Measurements from ENCODE around the gene PTGIS.

Gene PTGIS

DNA sequence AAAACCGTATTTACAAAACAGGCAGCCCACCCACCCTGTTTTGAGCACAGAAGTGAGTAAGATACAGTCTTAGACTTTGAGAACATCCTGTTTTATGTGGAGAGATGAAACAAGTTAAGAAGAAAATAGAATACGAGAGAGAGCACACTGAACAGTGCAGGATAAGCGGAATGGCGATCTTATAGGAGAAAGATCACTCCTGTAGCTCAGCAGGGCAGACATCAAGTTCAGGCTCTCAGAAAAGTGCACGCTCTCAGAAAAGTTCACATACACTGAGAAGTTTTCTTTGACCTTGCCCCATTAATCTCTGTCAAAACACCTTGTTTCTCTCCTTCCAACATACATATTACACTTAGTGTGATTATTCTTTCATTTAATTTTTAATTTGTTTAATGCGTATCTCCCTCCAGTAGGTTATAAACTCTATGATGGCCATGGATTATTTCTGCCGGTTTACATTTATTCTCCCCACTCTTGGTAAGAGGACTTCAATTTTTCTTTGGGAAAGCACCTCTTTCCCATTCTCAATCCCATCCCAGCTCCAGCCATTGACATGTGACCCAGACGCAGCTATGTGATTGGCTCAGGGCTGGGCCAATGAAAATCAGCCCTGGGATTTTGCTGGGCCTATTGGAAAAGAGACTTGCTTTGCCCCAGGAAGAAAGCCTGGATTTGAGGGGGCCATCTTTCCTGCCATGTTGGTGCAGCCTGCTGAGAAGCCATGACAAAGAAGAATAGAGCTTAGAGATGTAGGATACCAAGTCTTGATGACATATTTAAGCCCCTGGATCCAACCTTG, 101.6 kb downstream of the PTGIS start:
- no peak for DNase-seq

GRCh38 chr20:49464556-49464955, 103.4 kb downstream of the PTGIS start:
- no peak for DNase-seq

DNA sequence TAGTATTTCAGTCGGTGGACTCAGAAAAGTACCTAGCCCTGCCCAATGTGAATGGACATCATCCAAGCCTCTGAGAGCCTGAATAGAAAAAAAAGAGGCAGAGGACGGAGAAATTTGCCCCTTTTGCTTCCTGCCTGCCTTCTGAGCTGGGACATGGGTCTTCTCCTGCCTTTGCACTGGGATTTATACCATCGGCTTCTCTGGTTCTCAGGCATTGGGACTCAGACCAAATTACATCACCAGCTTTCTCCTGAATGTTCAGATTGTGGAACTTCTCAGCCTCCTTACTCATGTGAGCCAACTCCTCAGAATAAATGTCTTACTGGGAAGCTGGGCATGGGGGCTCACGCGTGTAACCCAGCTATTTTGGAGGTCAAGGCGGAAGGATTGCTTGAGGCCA, 105.3 kb downstream of the PTGIS start:
- DNase-seq, result no peak

GRCh38 chr20:49461894-49462620, 105.9 kb downstream of the PTGIS start:
- no peak for DNase-seq

DNA sequence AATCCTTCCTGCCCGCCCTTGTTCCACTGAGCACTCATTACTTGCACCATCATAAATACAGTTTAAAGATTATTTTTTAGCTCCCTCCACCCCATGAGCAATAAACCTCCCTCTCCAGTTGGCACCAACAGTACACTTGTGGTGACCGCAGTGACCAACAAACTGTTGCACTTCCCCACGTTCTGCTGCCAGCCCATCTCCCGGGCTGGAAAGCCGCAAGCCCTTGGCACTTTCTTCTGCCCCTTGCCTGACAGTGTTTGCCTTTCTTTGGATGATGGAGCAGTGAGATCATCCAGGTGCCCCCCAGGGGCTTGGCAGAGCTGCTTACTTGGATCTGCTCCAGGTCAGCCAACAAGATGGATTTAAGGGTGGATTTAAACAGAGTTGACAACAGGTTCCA, 107.0 kb downstream of the PTGIS start:
- no peak for DNase-seq

- no peak for DNase-seq
These were observed 107.8 kb downstream of the PTGIS start for GRCh38 chr20:49460131-49460530.

DNA sequence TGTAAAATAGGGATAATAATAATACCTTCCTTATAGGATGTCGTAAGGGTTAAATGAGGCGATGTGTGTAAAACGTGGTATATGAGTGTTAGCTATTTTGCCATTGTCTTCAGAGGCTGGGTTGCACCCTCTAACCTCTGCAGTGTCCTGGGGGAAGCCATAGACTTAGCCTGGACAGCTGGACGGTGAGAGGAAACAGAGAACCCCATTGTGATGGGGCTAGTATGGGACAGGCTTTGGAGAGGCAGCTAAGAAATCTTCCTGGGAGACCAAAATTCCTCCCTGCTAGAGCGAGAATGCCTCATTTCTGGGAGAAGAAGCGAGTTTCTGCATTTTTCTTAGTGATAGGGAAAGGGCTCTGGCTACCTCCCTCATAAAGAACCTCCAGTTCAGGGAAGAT, 108.3 kb downstream of the PTGIS start:
- DNase-seq, result no peak

DNA sequence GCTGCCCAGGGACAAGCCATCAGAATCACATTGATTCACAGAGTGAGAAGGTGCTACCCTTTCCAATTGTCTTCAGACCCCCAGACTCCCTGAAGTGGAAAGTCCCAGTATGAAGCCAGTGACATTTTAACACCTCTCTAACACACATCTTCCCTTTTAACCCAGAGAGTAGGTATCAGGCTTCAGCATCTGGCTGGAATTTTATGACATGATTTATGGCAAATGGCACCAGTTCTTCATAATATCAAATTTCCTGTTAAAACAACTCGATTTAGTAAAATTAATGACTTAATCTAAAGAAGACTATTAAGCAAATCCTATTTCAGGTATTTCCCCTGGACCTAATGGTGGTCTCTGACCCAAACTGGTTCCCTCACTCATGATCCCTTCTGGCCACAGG, 110.5 kb downstream of the PTGIS start:
- DNase-seq, result no peak

- DNase-seq, result no peak
These were observed 111.3 kb downstream of the PTGIS start for GRCh38 chr20:49456646-49457045.

- peak; percentile 67 to 81 for DNase-seq
These were observed 112.2 kb downstream of the PTGIS start for GRCh38 chr20:49455691-49456090.

Measured in cerebellar nuclear complex (tissue), 1 donor.